ENCODE measurements around the gene KDM4D. TPM values are rescaled to one million over a fixed set of nuclear protein-coding genes. Genes with fewer than 3 reads are reported as not detected.
"Not testable (repeated sequence)": the region's sequence is repeated elsewhere in the genome, so short reads cannot be mapped to it uniquely, and the experiment has no call there.

The KDM4D gene
- total RNA-seq, 4 donors from 2014 or later, result 0.12 to 1.5 (median 0.56) TPM

- no peak for DNase-seq
- in situ Hi-C loops (cut with MboI; ENCODE audit: low sequenced_read_pairs in 4 of 4), result no loop called here
- Histone ChIP-seq H3K27ac (no peak overlapping the region), H3K4me3 (no peak overlapping the region), H3K4me1 (no peaks in the 10 kb centered on the region), H3K36me3 (no peaks in the 10 kb centered on the region), H3K27me3 (no peaks in the 10 kb centered on the region), H3K9me3 (no peaks in the 10 kb centered on the region)
- ATAC-seq, result no peak
- no peak for TF ChIP-seq POLR2A (IDR thresholded peaks at IDR 0.05)
- intact Hi-C loops (cut with DNase I; ENCODE audit: low total_unique reads), result no loop called here
These were observed 40.8 kb downstream of the KDM4D start for GRCh38 chr11:95014184-95014821.

- in situ Hi-C loops (cut with MboI; ENCODE audit: low sequenced_read_pairs in 4 of 4) (no loop called here), intact Hi-C loops (cut with DNase I; ENCODE audit: low total_unique reads) (no loop called here)
- no peak for TF ChIP-seq POLR2A (IDR thresholded peaks at IDR 0.05)
- no peak for TF ChIP-seq CTCF (IDR thresholded peaks at IDR 0.05 in 4 of 5, conservative IDR thresholded peaks at IDR 0.05 in 1 of 5)
- Histone ChIP-seq H3K4me1 (no peaks in the 10 kb centered on the region), H3K27me3 (no peaks in the 10 kb centered on the region), H3K4me3 (no peak overlapping the region), H3K9me3 (no peaks in the 10 kb centered on the region), H3K27ac (no peak overlapping the region), H3K36me3 (no peaks in the 10 kb centered on the region)
- ATAC-seq (no peak), DNase-seq (no peak)
These were observed 42.6 kb downstream of the KDM4D start for GRCh38 chr11:95016139-95016538.

GRCh38 chr11:95021468-95021867 is 48.0 kb downstream of the KDM4D start:
- H3K36me3 ChIP-seq; H3K9me3 ChIP-seq; H3K4me1 ChIP-seq; in situ Hi-C loops (cut with MboI; ENCODE audit: low sequenced_read_pairs in 4 of 4); H3K27ac ChIP-seq; H3K4me3 ChIP-seq; H3K27me3 ChIP-seq; DNase-seq; intact Hi-C loops (cut with DNase I; ENCODE audit: low total_unique reads); ATAC-seq: not testable (repeated sequence)

DNA sequence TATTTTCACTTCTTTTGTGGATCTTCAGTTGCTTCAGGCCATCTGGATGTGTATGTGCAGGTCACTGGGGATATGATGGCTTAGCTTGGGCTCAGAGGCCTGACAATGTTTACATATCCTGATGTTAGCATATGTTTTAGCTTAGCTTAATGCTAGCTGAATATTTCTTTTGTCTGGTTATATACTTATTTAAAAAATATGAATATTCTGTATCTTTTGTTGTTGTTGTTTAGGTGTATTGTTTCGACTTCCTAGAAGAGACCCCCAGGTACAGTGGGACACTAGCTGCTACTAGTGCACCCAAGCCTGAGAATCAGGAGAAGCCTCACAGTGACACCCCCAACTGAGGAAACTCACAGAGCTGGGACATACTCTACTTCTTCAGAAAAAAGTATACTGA is 51.4 kb downstream of the KDM4D start, which contains the start of gene KDM4E:
Gene KDM4E, plus strand, starts transcription at position 301 of the 400 bp plus-strand sequence. CDS start 300 bp downstream, outside the sequence.
- ATAC-seq (no peak), DNase-seq (no peak)
- no peaks in the 10 kb centered on the region for H3K27me3 ChIP-seq
- H3K36me3 ChIP-seq, result no peaks in the 10 kb centered on the region
- intact Hi-C loops (cut with DNase I; ENCODE audit: low total_unique reads), result no loop called here
- H3K4me1 ChIP-seq, result no peaks in the 10 kb centered on the region
- TF ChIP-seq POLR2A (IDR thresholded peaks at IDR 0.05), result no peak
- TF ChIP-seq CTCF (IDR thresholded peaks at IDR 0.05 in 4 of 5, conservative IDR thresholded peaks at IDR 0.05 in 1 of 5), result no peak
- in situ Hi-C loops (cut with MboI; ENCODE audit: low sequenced_read_pairs in 4 of 4), result no loop called here
- no peak within 1 kb of the TSS for H3K27ac ChIP-seq
- no peak within 1 kb of the TSS for H3K4me3 ChIP-seq
- H3K9me3 ChIP-seq, result no peaks in the 10 kb centered on the region

GRCh38 chr11:95025594-95025993 is 52.1 kb downstream of the KDM4D start:
- DNase-seq; intact Hi-C loops (cut with DNase I; ENCODE audit: low total_unique reads); H3K4me1 ChIP-seq; H3K4me3 ChIP-seq; ATAC-seq; H3K27ac ChIP-seq; H3K27me3 ChIP-seq; H3K36me3 ChIP-seq; H3K9me3 ChIP-seq; in situ Hi-C loops (cut with MboI; ENCODE audit: low sequenced_read_pairs in 4 of 4): not testable (repeated sequence)

DNA sequence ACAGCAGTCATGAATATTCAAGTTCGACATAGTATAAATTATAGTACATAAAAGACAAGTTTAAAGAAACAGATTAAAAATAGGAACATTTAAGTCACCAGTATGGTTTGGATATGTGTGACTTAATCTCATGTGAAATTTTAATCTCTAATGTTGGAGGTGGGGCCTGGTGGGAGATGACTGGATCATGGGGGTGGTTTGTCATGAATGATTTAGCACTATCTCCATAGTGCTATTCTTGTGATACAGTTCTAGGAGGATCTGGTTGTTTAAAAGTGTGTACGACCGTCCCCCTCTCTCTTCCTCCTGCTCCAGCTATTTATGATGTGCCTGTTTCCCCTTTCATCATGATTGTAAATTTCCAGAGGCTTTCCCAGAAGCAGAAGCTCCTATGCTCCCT is 54.8 kb downstream of the KDM4D start:
- Histone ChIP-seq H3K4me1 (no peaks in the 10 kb centered on the region), H3K36me3 (no peaks in the 10 kb centered on the region), H3K4me3 (no peak overlapping the region), H3K27me3 (no peaks in the 10 kb centered on the region), H3K9me3 (no peaks in the 10 kb centered on the region), H3K27ac (no peak overlapping the region)
- in situ Hi-C loops (cut with MboI; ENCODE audit: low sequenced_read_pairs in 4 of 4) (no loop called here), intact Hi-C loops (cut with DNase I; ENCODE audit: low total_unique reads) (no loop called here)
- TF ChIP-seq CTCF (IDR thresholded peaks at IDR 0.05 in 4 of 5, conservative IDR thresholded peaks at IDR 0.05 in 1 of 5), result no peak
- TF ChIP-seq POLR2A (IDR thresholded peaks at IDR 0.05), result no peak
- ATAC-seq (no peak), DNase-seq (no peak)

Data from gastrocnemius medialis (tissue), 4 donors.